ENCODE data around the gene SMYD3.

- TF ChIP-seq CTCF (IDR thresholded peaks at IDR 0.05; ENCODE audit: insufficient read depth, low read depth, low read length) = no peak
- no peak for TF ChIP-seq EZH2 (IDR thresholded peaks at IDR 0.05; ENCODE audit: insufficient read depth, low read length)
Measured at GRCh38 chr1:246066573-246066972, 440.5 kb downstream of the SMYD3 start.

Measured in astrocyte (in vitro differentiated cells and primary cell).